ENCODE results near the gene SLC25A36.
A peak's percentile ranks its signal among the peaks of the same experiment; 100 is the strongest.
"Not testable (repeated sequence)": the region's sequence is repeated elsewhere in the genome, so short reads cannot be mapped to it uniquely, and the experiment has no call there.

Gene SLC25A36

GRCh38 chr3:141000027-141000663 is 58.5 kb downstream of the SLC25A36 start:
- peak; percentile 26 for DNase-seq

- no peak for DNase-seq
Observed at GRCh38 chr3:141000686-141001085, 59.0 kb downstream of the SLC25A36 start.

- no peak for DNase-seq
Observed at GRCh38 chr3:141006344-141006743, 64.7 kb downstream of the SLC25A36 start.

- DNase-seq: no peak
Observed at GRCh38 chr3:141009496-141009895, 67.9 kb downstream of the SLC25A36 start.

- DNase-seq: peak; percentile 66
Observed at GRCh38 chr3:141011232-141011996, 69.8 kb downstream of the SLC25A36 start.

- no peak for DNase-seq
Observed at GRCh38 chr3:141011997-141012262, 70.3 kb downstream of the SLC25A36 start.

GRCh38 chr3:141012571-141012970 is 70.9 kb downstream of the SLC25A36 start:
- DNase-seq: no peak

GRCh38 chr3:141015481-141015880 is 73.8 kb downstream of the SLC25A36 start:
- no peak for DNase-seq

GRCh38 chr3:141017366-141018322 is 76.0 kb downstream of the SLC25A36 start:
- DNase-seq: not testable (repeated sequence)

GRCh38 chr3:141019244-141019643 is 77.6 kb downstream of the SLC25A36 start:
- DNase-seq: no peak

GRCh38 chr3:141020143-141020830 is 78.7 kb downstream of the SLC25A36 start:
- DNase-seq: no peak

- DNase-seq: no peak
Observed at GRCh38 chr3:141021261-141021660, 79.6 kb downstream of the SLC25A36 start.

Data from NCI-H1092 (cell line).